Neuron (in vitro differentiated cells): Measurements from ENCODE around the gene LINS1.
A peak's percentile ranks its signal among the peaks of the same experiment; 100 is the strongest.

Source experiments
- H2AFZ ChIP-seq: one replicate; pipeline ENCODE4 v1.6.1; 2013; ENCODE audit warnings: low read depth, mild to moderate bottlenecking, inconsistent platforms, low read length, moderate library complexity
- H3K27me3 ChIP-seq: one replicate; pipeline ENCODE4 v1.6.1; 2013; ENCODE audit warnings: low read length; ENCODE audit not compliant: insufficient read depth
- H3K36me3 ChIP-seq: one replicate; pipeline ENCODE4 v1.6.1; 2013; ENCODE audit warnings: low read length; ENCODE audit not compliant: insufficient read depth
- H3K4me1 ChIP-seq: one replicate; pipeline ENCODE4 v1.6.1; 2013; ENCODE audit warnings: low read length; ENCODE audit not compliant: insufficient read depth
- H3K4me3 ChIP-seq: 2 replicates; pipeline ENCODE4 v1.5.1; 2013; ENCODE audit warnings: mild to moderate bottlenecking, low read length, moderate library complexity
- H3K9me3 ChIP-seq: one replicate; pipeline ENCODE4 v1.6.1; 2013; ENCODE audit warnings: low read length

The LINS1 gene

GRCh38 chr15:100627789-100628395 lies 25.9 kb upstream of the LINS1 start:
- Histone ChIP-seq H3K4me3 (no peak overlapping the region), H3K36me3 (peaks cover 24% of the 10 kb centered on the region), H3K27me3 (no peaks in the 10 kb centered on the region), H2AFZ (no peak overlapping the region), H3K4me1 (no peaks in the 10 kb centered on the region), H3K9me3 (no peaks in the 10 kb centered on the region)

GRCh38 chr15:100623301-100623700 lies 21.3 kb upstream of the LINS1 start:
- Histone ChIP-seq H2AFZ (no peak overlapping the region), H3K4me3 (no peak overlapping the region), H3K27me3 (no peaks in the 10 kb centered on the region), H3K4me1 (no peaks in the 10 kb centered on the region), H3K36me3 (peaks cover 11% of the 10 kb centered on the region), H3K9me3 (no peaks in the 10 kb centered on the region)

GRCh38 chr15:100616700-100617099 lies 14.7 kb upstream of the LINS1 start:
- Histone ChIP-seq H3K27me3 (no peaks in the 10 kb centered on the region), H3K9me3 (no peaks in the 10 kb centered on the region), H2AFZ (no peak overlapping the region), H3K36me3 (peaks cover 40% of the 10 kb centered on the region), H3K4me1 (no peaks in the 10 kb centered on the region), H3K4me3 (no peak overlapping the region)

- H2AFZ ChIP-seq: no peak overlapping the region
- no peaks in the 10 kb centered on the region for H3K27me3 ChIP-seq
- no peaks in the 10 kb centered on the region for H3K9me3 ChIP-seq
- peaks cover 42% of the 10 kb centered on the region for H3K36me3 ChIP-seq
- no peak overlapping the region for H3K4me3 ChIP-seq
- H3K4me1 ChIP-seq: no peaks in the 10 kb centered on the region
Observed at GRCh38 chr15:100615801-100616200, 13.8 kb upstream of the LINS1 start.

- H3K9me3 ChIP-seq: no peaks in the 10 kb centered on the region
- peaks cover 39% of the 10 kb centered on the region for H3K36me3 ChIP-seq
- no peak overlapping the region for H3K4me3 ChIP-seq
- H2AFZ ChIP-seq: no peak overlapping the region
- no peaks in the 10 kb centered on the region for H3K4me1 ChIP-seq
- H3K27me3 ChIP-seq: no peaks in the 10 kb centered on the region
Observed at GRCh38 chr15:100614918-100615317, 12.9 kb upstream of the LINS1 start.

- Histone ChIP-seq H3K27me3 (no peaks in the 10 kb centered on the region), H3K4me1 (no peaks in the 10 kb centered on the region), H3K36me3 (peaks cover 41% of the 10 kb centered on the region), H2AFZ (no peak overlapping the region), H3K9me3 (no peaks in the 10 kb centered on the region), H3K4me3 (no peak overlapping the region)
Observed at GRCh38 chr15:100614336-100614735, 12.4 kb upstream of the LINS1 start.

GRCh38 chr15:100613208-100613607 lies 11.2 kb upstream of the LINS1 start:
- H3K9me3 ChIP-seq: no peaks in the 10 kb centered on the region
- no peaks in the 10 kb centered on the region for H3K4me1 ChIP-seq
- no peak overlapping the region for H2AFZ ChIP-seq
- no peak overlapping the region for H3K4me3 ChIP-seq
- peaks cover 45% of the 10 kb centered on the region for H3K36me3 ChIP-seq
- no peaks in the 10 kb centered on the region for H3K27me3 ChIP-seq

GRCh38 chr15:100612539-100612938 lies 10.6 kb upstream of the LINS1 start:
- Histone ChIP-seq H3K36me3 (peaks cover 45% of the 10 kb centered on the region), H3K4me1 (no peaks in the 10 kb centered on the region), H3K9me3 (no peaks in the 10 kb centered on the region), H2AFZ (no peak overlapping the region), H3K27me3 (no peaks in the 10 kb centered on the region), H3K4me3 (no peak overlapping the region)

GRCh38 chr15:100602823-100603393 lies 924 bp upstream of the LINS1 start:
- peaks cover 12% of the 10 kb centered on the region for H3K36me3 ChIP-seq
- H3K9me3 ChIP-seq: no peaks in the 10 kb centered on the region
- peak overlapping the region; percentile 99 for H3K4me3 ChIP-seq

GRCh38 chr15:100601617-100602063 lies 344 bp downstream of the LINS1 start:
- Histone ChIP-seq H3K4me3 (peak overlapping the region; percentile 96), H3K4me1 (peaks cover 40% of the 10 kb centered on the region), H3K36me3 (peaks cover 12% of the 10 kb centered on the region), H3K9me3 (no peaks in the 10 kb centered on the region), H3K27me3 (no peaks in the 10 kb centered on the region), H2AFZ (peak overlapping the region; percentile 78)

More at GRCh38 chr15:100602823-100603393, 924 bp upstream of the LINS1 start:
- peak overlapping the region; percentile 72 for H2AFZ ChIP-seq
- no peaks in the 10 kb centered on the region for H3K27me3 ChIP-seq
- H3K4me1 ChIP-seq: peaks cover 28% of the 10 kb centered on the region

GRCh38 chr15:100601163-100601562 lies 821 bp downstream of the LINS1 start:
- Histone ChIP-seq H3K27me3 (no peaks in the 10 kb centered on the region), H2AFZ (peak overlapping the region; percentile 78), H3K4me1 (peaks cover 41% of the 10 kb centered on the region), H3K9me3 (no peaks in the 10 kb centered on the region), H3K4me3 (peak overlapping the region; percentile 96), H3K36me3 (peaks cover 9% of the 10 kb centered on the region)

- H3K4me1 ChIP-seq: peaks cover 39% of the 10 kb centered on the region
- H3K36me3 ChIP-seq: no peaks in the 10 kb centered on the region
- H2AFZ ChIP-seq: no peak overlapping the region
- H3K4me3 ChIP-seq: no peak overlapping the region
- no peaks in the 10 kb centered on the region for H3K27me3 ChIP-seq
- no peaks in the 10 kb centered on the region for H3K9me3 ChIP-seq
Observed at GRCh38 chr15:100598655-100599054, 3.3 kb downstream of the LINS1 start.

- no peaks in the 10 kb centered on the region for H3K36me3 ChIP-seq
- H2AFZ ChIP-seq: no peak overlapping the region
- H3K4me1 ChIP-seq: peaks cover 31% of the 10 kb centered on the region
- H3K27me3 ChIP-seq: no peaks in the 10 kb centered on the region
- H3K9me3 ChIP-seq: no peaks in the 10 kb centered on the region
- no peak overlapping the region for H3K4me3 ChIP-seq
Observed at GRCh38 chr15:100597862-100598261, 4.1 kb downstream of the LINS1 start.

GRCh38 chr15:100596792-100597191 lies 5.2 kb downstream of the LINS1 start:
- Histone ChIP-seq H3K4me1 (peaks cover 30% of the 10 kb centered on the region), H3K27me3 (no peaks in the 10 kb centered on the region), H3K9me3 (no peaks in the 10 kb centered on the region), H3K4me3 (no peak overlapping the region), H2AFZ (no peak overlapping the region), H3K36me3 (no peaks in the 10 kb centered on the region)
